ENCODE results near the gene RNF180.

Gene RNF180

GRCh38 chr5:64315778-64316177, 150.1 kb downstream of the RNF180 start:
- Histone ChIP-seq H3K4me1 (ENCODE audit: control insufficient read depth, insufficient read depth, low read length, unreplicated experiment) (peaks cover 4% of the 10 kb centered on the region), H3K27me3 (ENCODE audit: insufficient read depth, low read length) (no peaks in the 10 kb centered on the region), H3K4me3 (ENCODE audit: low read depth, low read length) (no peak overlapping the region), H3K27ac (ENCODE audit: low read depth, low read length) (no peak overlapping the region), H2AFZ (ENCODE audit: low read length, unreplicated experiment) (no peak overlapping the region), H3K79me2 (ENCODE audit: control insufficient read depth, insufficient read depth, low read length, unreplicated experiment) (no peaks in the 10 kb centered on the region), H3K36me3 (ENCODE audit: insufficient read depth, low read length) (no peaks in the 10 kb centered on the region)

GRCh38 chr5:64318175-64318574, 152.5 kb downstream of the RNF180 start:
- Histone ChIP-seq H3K36me3 (ENCODE audit: insufficient read depth, low read length) (no peaks in the 10 kb centered on the region), H3K27me3 (ENCODE audit: insufficient read depth, low read length) (no peaks in the 10 kb centered on the region), H3K4me3 (ENCODE audit: low read depth, low read length) (no peak overlapping the region), H3K79me2 (ENCODE audit: control insufficient read depth, insufficient read depth, low read length, unreplicated experiment) (no peaks in the 10 kb centered on the region), H3K27ac (ENCODE audit: low read depth, low read length) (no peak overlapping the region), H2AFZ (ENCODE audit: low read length, unreplicated experiment) (no peak overlapping the region), H3K4me1 (ENCODE audit: control insufficient read depth, insufficient read depth, low read length, unreplicated experiment) (peaks cover 4% of the 10 kb centered on the region)

- no peaks in the 10 kb centered on the region for H3K27me3 ChIP-seq (ENCODE audit: insufficient read depth, low read length)
- no peak overlapping the region for H3K4me3 ChIP-seq (ENCODE audit: low read depth, low read length)
- H3K4me1 ChIP-seq (ENCODE audit: control insufficient read depth, insufficient read depth, low read length, unreplicated experiment): no peaks in the 10 kb centered on the region
- no peaks in the 10 kb centered on the region for H3K36me3 ChIP-seq (ENCODE audit: insufficient read depth, low read length)
- no peaks in the 10 kb centered on the region for H3K79me2 ChIP-seq (ENCODE audit: control insufficient read depth, insufficient read depth, low read length, unreplicated experiment)
- no peak overlapping the region for H2AFZ ChIP-seq (ENCODE audit: low read length, unreplicated experiment)
- no peak overlapping the region for H3K27ac ChIP-seq (ENCODE audit: low read depth, low read length)
Measured at GRCh38 chr5:64323591-64323990, 157.9 kb downstream of the RNF180 start.

- Histone ChIP-seq H3K36me3 (ENCODE audit: insufficient read depth, low read length) (no peaks in the 10 kb centered on the region), H3K79me2 (ENCODE audit: control insufficient read depth, insufficient read depth, low read length, unreplicated experiment) (no peaks in the 10 kb centered on the region), H3K4me1 (ENCODE audit: control insufficient read depth, insufficient read depth, low read length, unreplicated experiment) (no peaks in the 10 kb centered on the region), H2AFZ (ENCODE audit: low read length, unreplicated experiment) (no peak overlapping the region), H3K27ac (ENCODE audit: low read depth, low read length) (no peak overlapping the region), H3K4me3 (ENCODE audit: low read depth, low read length) (no peak overlapping the region), H3K27me3 (ENCODE audit: insufficient read depth, low read length) (no peaks in the 10 kb centered on the region)
Measured at GRCh38 chr5:64330728-64331231, 165.1 kb downstream of the RNF180 start.

- H3K27me3 ChIP-seq (ENCODE audit: insufficient read depth, low read length): no peaks in the 10 kb centered on the region
- no peaks in the 10 kb centered on the region for H3K79me2 ChIP-seq (ENCODE audit: control insufficient read depth, insufficient read depth, low read length, unreplicated experiment)
- H3K4me3 ChIP-seq (ENCODE audit: low read depth, low read length): no peak overlapping the region
Measured at GRCh38 chr5:64331597-64332277, 166.1 kb downstream of the RNF180 start.

GRCh38 chr5:64333886-64334285, 168.2 kb downstream of the RNF180 start:
- no peak overlapping the region for H2AFZ ChIP-seq (ENCODE audit: low read length, unreplicated experiment)
- no peaks in the 10 kb centered on the region for H3K27me3 ChIP-seq (ENCODE audit: insufficient read depth, low read length)
- H3K4me1 ChIP-seq (ENCODE audit: control insufficient read depth, insufficient read depth, low read length, unreplicated experiment): no peaks in the 10 kb centered on the region
- no peak overlapping the region for H3K4me3 ChIP-seq (ENCODE audit: low read depth, low read length)
- H3K27ac ChIP-seq (ENCODE audit: low read depth, low read length): no peak overlapping the region
- H3K79me2 ChIP-seq (ENCODE audit: control insufficient read depth, insufficient read depth, low read length, unreplicated experiment): no peaks in the 10 kb centered on the region
- H3K36me3 ChIP-seq (ENCODE audit: insufficient read depth, low read length): no peaks in the 10 kb centered on the region

More at GRCh38 chr5:64331597-64332277, 166.1 kb downstream of the RNF180 start:
- Histone ChIP-seq H3K27ac (ENCODE audit: low read depth, low read length) (no peak overlapping the region), H3K36me3 (ENCODE audit: insufficient read depth, low read length) (no peaks in the 10 kb centered on the region), H2AFZ (ENCODE audit: low read length, unreplicated experiment) (no peak overlapping the region), H3K4me1 (ENCODE audit: control insufficient read depth, insufficient read depth, low read length, unreplicated experiment) (no peaks in the 10 kb centered on the region)

GRCh38 chr5:64339769-64340168, 174.1 kb downstream of the RNF180 start:
- H3K79me2 ChIP-seq (ENCODE audit: control insufficient read depth, insufficient read depth, low read length, unreplicated experiment): no peaks in the 10 kb centered on the region
- H3K4me3 ChIP-seq (ENCODE audit: low read depth, low read length): no peak overlapping the region
- no peak overlapping the region for H2AFZ ChIP-seq (ENCODE audit: low read length, unreplicated experiment)
- peaks cover 5% of the 10 kb centered on the region for H3K4me1 ChIP-seq (ENCODE audit: control insufficient read depth, insufficient read depth, low read length, unreplicated experiment)
- H3K27ac ChIP-seq (ENCODE audit: low read depth, low read length): no peak overlapping the region
- no peaks in the 10 kb centered on the region for H3K27me3 ChIP-seq (ENCODE audit: insufficient read depth, low read length)
- H3K36me3 ChIP-seq (ENCODE audit: insufficient read depth, low read length): no peaks in the 10 kb centered on the region

GRCh38 chr5:64340293-64340692, 174.7 kb downstream of the RNF180 start:
- Histone ChIP-seq H3K4me1 (ENCODE audit: control insufficient read depth, insufficient read depth, low read length, unreplicated experiment) (peaks cover 5% of the 10 kb centered on the region), H3K4me3 (ENCODE audit: low read depth, low read length) (no peak overlapping the region), H3K79me2 (ENCODE audit: control insufficient read depth, insufficient read depth, low read length, unreplicated experiment) (no peaks in the 10 kb centered on the region), H3K27ac (ENCODE audit: low read depth, low read length) (no peak overlapping the region), H3K27me3 (ENCODE audit: insufficient read depth, low read length) (no peaks in the 10 kb centered on the region), H3K36me3 (ENCODE audit: insufficient read depth, low read length) (no peaks in the 10 kb centered on the region), H2AFZ (ENCODE audit: low read length, unreplicated experiment) (no peak overlapping the region)

- no peaks in the 10 kb centered on the region for H3K79me2 ChIP-seq (ENCODE audit: control insufficient read depth, insufficient read depth, low read length, unreplicated experiment)
- H3K27me3 ChIP-seq (ENCODE audit: insufficient read depth, low read length): no peaks in the 10 kb centered on the region
- H3K4me3 ChIP-seq (ENCODE audit: low read depth, low read length): no peak overlapping the region
- no peak overlapping the region for H2AFZ ChIP-seq (ENCODE audit: low read length, unreplicated experiment)
- H3K36me3 ChIP-seq (ENCODE audit: insufficient read depth, low read length): no peaks in the 10 kb centered on the region
- H3K27ac ChIP-seq (ENCODE audit: low read depth, low read length): no peak overlapping the region
- H3K4me1 ChIP-seq (ENCODE audit: control insufficient read depth, insufficient read depth, low read length, unreplicated experiment): peaks cover 5% of the 10 kb centered on the region
Measured at GRCh38 chr5:64341340-64341739, 175.7 kb downstream of the RNF180 start.

- Histone ChIP-seq H3K4me1 (ENCODE audit: control insufficient read depth, insufficient read depth, low read length, unreplicated experiment) (peaks cover 2% of the 10 kb centered on the region), H3K79me2 (ENCODE audit: control insufficient read depth, insufficient read depth, low read length, unreplicated experiment) (no peaks in the 10 kb centered on the region), H3K27me3 (ENCODE audit: insufficient read depth, low read length) (no peaks in the 10 kb centered on the region), H3K4me3 (ENCODE audit: low read depth, low read length) (no peak overlapping the region), H3K36me3 (ENCODE audit: insufficient read depth, low read length) (no peaks in the 10 kb centered on the region), H2AFZ (ENCODE audit: low read length, unreplicated experiment) (no peak overlapping the region), H3K27ac (ENCODE audit: low read depth, low read length) (no peak overlapping the region)
Measured at GRCh38 chr5:64344501-64344900, 178.9 kb downstream of the RNF180 start.

- Histone ChIP-seq H3K27ac (ENCODE audit: low read depth, low read length) (no peak overlapping the region), H3K36me3 (ENCODE audit: insufficient read depth, low read length) (no peaks in the 10 kb centered on the region), H3K4me1 (ENCODE audit: control insufficient read depth, insufficient read depth, low read length, unreplicated experiment) (no peaks in the 10 kb centered on the region), H3K79me2 (ENCODE audit: control insufficient read depth, insufficient read depth, low read length, unreplicated experiment) (no peaks in the 10 kb centered on the region), H2AFZ (ENCODE audit: low read length, unreplicated experiment) (no peak overlapping the region), H3K27me3 (ENCODE audit: insufficient read depth, low read length) (no peaks in the 10 kb centered on the region), H3K4me3 (ENCODE audit: low read depth, low read length) (no peak overlapping the region)
Measured at GRCh38 chr5:64347309-64347708, 181.7 kb downstream of the RNF180 start.
